Activated T-cell treated with anti-CD3 and anti-CD28 coated beads, Interleukin-2, amount 50 U/mL, for 4 hours (primary cell): ENCODE results near the gene INTS7. TPM values are rescaled to one million over a fixed set of nuclear protein-coding genes. Genes with fewer than 3 reads are reported as not detected.
"Not testable (repeated sequence)": the region's sequence is repeated elsewhere in the genome, so short reads cannot be mapped to it uniquely, and the experiment has no call there.

ENCODE experiments used
- ATAC-seq, 2 donors: fragments of 200-7000 bp; cut with Tn5 transposase; one replicate each; pipeline ENCODE4 v1.10.0; 2021
- DNase-seq: peaks from one replicate; pipeline ENCODE4 v3.0.0-alpha.2; 2020
- H3K27me3 Mint-ChIP-seq: one replicate; pipeline ENCODE4 v1.8.0; 2021; ENCODE audit warnings: low read depth, mixed read lengths
- H3K36me3 Mint-ChIP-seq: one replicate; pipeline ENCODE4 v1.8.0; 2022; ENCODE audit warnings: mixed read lengths; ENCODE audit not compliant: insufficient read depth
- H3K4me1 Mint-ChIP-seq: one replicate; pipeline ENCODE4 v1.8.0; 2021; ENCODE audit warnings: low read depth, mixed read lengths
- H3K4me3 Mint-ChIP-seq: one replicate; pipeline ENCODE4 v1.8.0; 2021; ENCODE audit warnings: mild to moderate bottlenecking, moderate library complexity, mixed read lengths
- H3K9me3 Mint-ChIP-seq: one replicate; pipeline ENCODE4 v1.8.0; 2021; ENCODE audit warnings: mixed read lengths
- total RNA-seq, 3 donors: library from RNA; stranded (reverse); gene quantifications; one replicate each; pipeline ENCODE4 v1.2.1, GENCODE V29; 2021

INTS7 gene
- total RNA-seq, 3 donors from 2014 or later: 28.0 to 35.8 (median 29.5) TPM

DNA sequence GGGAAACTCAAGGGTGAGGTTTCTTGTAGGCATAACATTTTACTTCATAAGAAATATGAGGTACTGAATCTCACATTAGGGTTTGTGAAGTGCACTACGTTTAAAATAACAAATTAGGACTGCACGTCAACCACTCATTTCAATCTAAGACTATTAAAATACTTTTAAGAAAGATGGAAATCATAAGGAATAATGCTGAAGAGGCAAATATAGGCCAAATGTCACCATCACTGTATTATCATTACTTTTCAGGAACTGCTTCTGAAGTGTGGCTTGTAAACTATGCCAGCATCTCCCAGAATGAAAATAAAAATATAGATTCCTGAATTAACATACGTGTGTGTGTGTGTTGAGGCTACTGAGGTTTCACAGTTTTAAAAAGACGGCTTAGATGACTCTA lies 56.8 kb downstream of the INTS7 start:
- H3K9me3 Mint-ChIP-seq: no peaks in the 10 kb centered on the region
- peaks cover 38% of the 10 kb centered on the region for H3K36me3 Mint-ChIP-seq
- no peaks in the 10 kb centered on the region for H3K4me1 Mint-ChIP-seq
- H3K4me3 Mint-ChIP-seq: no peak overlapping the region
- DNase-seq (no peak), ATAC-seq (no peak)
- H3K27me3 Mint-ChIP-seq: no peaks in the 10 kb centered on the region

DNA sequence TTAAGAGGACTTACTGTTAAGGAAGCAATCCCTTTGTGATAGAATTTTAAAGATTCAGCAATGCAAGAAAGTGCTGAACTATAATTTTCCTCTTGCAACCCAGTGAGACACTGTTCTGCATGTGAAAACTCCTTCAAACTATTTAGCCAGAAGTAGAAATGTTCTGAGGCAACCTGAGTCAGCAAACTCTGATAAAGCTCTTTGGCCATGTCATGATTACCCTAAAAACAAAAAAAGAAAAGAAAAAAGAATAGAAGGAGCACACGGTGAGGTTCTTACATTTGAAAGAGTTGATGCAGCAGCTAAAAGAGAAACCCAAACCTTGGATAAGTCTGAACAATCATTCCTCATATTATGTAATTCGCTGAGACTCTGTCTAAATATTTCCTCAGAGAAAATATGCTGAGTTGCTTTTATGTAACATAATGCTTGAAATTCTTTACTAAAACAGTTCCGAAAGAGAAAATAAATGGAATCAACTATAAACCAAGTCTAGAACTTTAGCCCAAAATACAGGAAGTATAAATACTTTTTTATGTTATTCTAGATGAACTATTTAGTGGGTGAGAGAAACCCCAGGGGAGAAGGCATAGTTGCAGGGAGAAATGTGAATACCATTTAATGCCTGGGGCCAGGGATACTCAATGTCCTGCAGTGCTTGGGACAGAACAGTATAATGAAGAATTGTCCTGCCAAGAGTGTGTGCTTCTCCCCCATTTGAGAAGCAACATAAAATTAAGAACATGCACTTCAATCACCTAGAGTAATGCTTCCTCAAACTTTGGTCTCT lies 60.0 kb downstream of the INTS7 start:
- Mint-ChIP-seq H3K4me3 (no peak overlapping the region), H3K4me1 (no peaks in the 10 kb centered on the region), H3K9me3 (no peaks in the 10 kb centered on the region), H3K27me3 (no peaks in the 10 kb centered on the region), H3K36me3 (peaks cover 26% of the 10 kb centered on the region)
- no peak for ATAC-seq
- no peak for DNase-seq

DNA sequence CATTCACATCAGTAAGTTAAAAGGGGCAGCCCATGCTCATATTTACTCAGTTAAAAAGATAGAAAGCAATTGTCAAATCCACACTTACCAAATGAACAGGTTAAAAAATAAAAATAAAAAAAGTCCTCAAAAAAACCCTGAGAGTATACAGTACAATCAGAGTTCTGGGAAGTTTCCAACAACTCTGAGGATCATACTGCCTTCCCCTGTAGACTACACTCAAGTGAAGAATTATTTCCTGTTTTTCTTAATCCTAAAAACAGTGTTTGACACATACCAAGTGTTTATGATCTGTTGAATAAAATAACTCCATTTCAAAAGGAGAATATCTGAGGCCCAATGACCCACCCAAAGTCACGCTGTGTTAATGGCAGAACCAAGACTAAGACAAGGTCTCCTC lies 61.8 kb downstream of the INTS7 start:
- no peaks in the 10 kb centered on the region for H3K9me3 Mint-ChIP-seq
- no peak overlapping the region for H3K4me3 Mint-ChIP-seq
- H3K27me3 Mint-ChIP-seq: no peaks in the 10 kb centered on the region
- peaks cover 14% of the 10 kb centered on the region for H3K36me3 Mint-ChIP-seq
- H3K4me1 Mint-ChIP-seq: no peaks in the 10 kb centered on the region
- DNase-seq (no peak), ATAC-seq (no peak)

DNA sequence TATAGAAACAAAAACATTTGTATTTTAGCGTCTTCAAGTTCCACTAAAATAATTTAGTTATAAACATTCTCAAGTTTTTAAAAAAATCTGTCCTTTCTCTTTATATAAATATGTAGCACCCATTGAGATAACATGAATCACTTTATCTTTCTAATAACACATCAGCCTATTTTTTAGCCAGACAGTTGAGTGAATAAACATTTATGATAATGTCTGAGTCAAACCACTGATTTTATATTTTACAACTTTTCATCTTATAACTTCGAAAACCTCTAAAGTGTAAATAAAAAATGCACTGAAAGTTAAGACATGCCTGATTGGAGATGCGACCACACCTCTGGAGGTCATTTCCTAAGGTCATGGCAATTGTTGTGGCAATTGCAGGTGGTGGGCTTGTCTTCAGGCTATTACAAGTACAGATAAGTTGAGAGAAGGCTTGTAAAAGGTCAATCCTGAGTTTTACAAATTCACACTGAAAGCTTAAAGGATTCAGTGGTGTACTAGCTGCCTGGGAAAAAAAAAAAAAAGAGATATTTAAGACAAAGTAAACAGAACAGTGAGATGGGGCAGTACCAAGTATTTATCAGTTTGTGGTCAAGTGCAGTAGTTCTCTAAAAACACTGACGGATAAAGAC lies 67.0 kb downstream of the INTS7 start:
- no peaks in the 10 kb centered on the region for H3K27me3 Mint-ChIP-seq
- no peak overlapping the region for H3K4me3 Mint-ChIP-seq
- peaks cover 5% of the 10 kb centered on the region for H3K9me3 Mint-ChIP-seq
- peaks cover 25% of the 10 kb centered on the region for H3K36me3 Mint-ChIP-seq
- ATAC-seq (no peak), DNase-seq (no peak)
- no peaks in the 10 kb centered on the region for H3K4me1 Mint-ChIP-seq

DNA sequence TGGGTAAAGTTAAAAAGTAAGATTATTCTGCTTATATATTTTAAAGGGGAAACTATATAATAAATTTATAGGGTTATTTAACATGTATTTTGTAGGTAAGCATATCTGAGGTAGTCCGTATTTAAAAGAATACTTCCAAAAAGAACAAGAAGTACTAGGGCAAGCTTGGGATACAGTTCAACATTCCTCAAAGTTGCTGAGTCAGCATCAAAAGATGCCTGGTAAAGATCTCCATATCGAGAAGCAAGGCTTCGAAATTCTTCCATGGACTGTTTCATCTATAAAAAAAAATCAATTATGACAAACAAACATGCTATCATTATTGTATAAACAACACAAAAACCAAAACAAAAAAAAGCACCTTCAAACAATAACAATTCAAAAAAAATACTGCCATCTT lies 67.7 kb downstream of the INTS7 start:
- no peak for DNase-seq
- H3K4me3 Mint-ChIP-seq: no peak overlapping the region
- no peak for ATAC-seq
- no peaks in the 10 kb centered on the region for H3K4me1 Mint-ChIP-seq
- no peaks in the 10 kb centered on the region for H3K27me3 Mint-ChIP-seq
- H3K36me3 Mint-ChIP-seq: peaks cover 31% of the 10 kb centered on the region
- peaks cover 7% of the 10 kb centered on the region for H3K9me3 Mint-ChIP-seq

DNA sequence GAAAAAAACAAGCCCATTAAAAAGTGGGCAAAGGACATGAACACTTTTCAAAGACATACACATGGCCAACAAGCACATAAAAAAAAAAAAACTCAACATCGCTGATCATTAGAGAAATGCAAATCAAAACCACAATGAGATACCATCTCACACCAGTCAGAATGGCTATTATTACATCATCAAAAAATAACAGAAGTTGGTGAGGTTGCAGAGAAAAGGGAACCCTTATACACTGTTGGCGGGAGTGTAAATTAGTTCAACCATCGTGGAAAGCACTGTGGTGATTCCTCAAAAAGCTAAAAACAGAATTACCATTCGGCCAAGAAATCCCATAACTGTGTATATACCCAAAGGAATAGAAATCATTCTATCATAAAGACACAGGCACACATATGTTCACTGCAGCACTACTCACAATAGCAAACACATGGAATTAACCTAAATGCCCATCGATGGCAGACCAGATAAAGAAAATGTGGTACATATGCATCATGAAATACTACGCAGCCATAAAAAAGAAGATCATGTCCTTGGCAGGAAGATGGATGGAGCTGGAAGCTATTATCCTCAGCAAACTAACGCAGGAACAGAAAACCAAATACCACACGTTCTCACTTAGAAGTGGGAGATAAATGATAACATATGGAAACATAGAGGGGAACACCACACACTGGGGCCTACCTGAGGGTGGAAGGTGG lies 70.1 kb downstream of the INTS7 start:
- DNase-seq (no peak), ATAC-seq (no peak)
- H3K4me3 Mint-ChIP-seq: no peak overlapping the region
- H3K9me3 Mint-ChIP-seq: peaks cover 7% of the 10 kb centered on the region
- H3K27me3 Mint-ChIP-seq: no peaks in the 10 kb centered on the region
- H3K36me3 Mint-ChIP-seq: peaks cover 49% of the 10 kb centered on the region
- no peaks in the 10 kb centered on the region for H3K4me1 Mint-ChIP-seq

DNA sequence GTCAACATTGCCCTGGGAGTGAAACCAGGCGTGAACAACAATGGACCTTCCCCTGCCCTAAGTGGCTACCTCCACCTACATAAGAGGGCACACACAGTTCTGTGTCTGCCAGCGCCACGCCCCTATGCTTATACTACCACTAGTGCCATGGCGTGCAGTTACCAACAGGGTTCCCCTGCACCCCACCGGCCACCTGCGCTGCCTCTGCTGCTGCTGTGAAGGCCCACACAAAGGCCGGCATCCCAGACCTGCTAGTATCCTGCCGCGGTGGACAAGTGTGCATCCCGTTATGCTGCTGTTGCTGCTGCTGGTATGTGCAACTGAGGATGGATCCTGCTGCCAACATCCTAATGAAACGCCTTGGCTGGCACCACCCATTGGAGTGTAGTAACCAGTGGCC lies 75.7 kb downstream of the INTS7 start:
- Mint-ChIP-seq H3K27me3 (no peaks in the 10 kb centered on the region), H3K9me3 (peaks cover 3% of the 10 kb centered on the region), H3K36me3 (peaks cover 60% of the 10 kb centered on the region), H3K4me3 (no peak overlapping the region), H3K4me1 (no peaks in the 10 kb centered on the region)
- DNase-seq (no peak), ATAC-seq (no peak)

DNA sequence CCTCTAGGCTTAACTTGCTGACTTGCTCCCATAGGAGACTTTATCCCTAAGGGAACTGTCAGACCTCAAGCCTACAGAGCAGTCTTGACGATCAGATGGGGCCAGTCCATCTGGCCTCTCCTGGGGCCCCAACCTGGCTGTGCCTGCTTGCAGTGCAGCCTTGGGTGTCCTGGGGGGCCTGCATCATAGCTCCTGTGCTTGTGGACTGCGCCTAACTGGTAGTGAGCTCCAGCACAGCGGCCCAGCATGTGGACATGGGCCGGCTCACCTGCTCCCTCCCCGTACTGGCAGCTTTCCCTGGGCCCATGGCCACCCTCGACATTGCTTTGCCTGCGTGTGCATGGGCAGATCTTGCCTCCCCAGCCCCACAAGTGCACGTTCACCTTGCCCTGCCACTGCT lies 76.1 kb downstream of the INTS7 start:
- H3K4me1 Mint-ChIP-seq: no peaks in the 10 kb centered on the region
- H3K27me3 Mint-ChIP-seq: no peaks in the 10 kb centered on the region
- peaks cover 3% of the 10 kb centered on the region for H3K9me3 Mint-ChIP-seq
- peaks cover 60% of the 10 kb centered on the region for H3K36me3 Mint-ChIP-seq
- no peak overlapping the region for H3K4me3 Mint-ChIP-seq
- ATAC-seq (no peak), DNase-seq (no peak)

DNA sequence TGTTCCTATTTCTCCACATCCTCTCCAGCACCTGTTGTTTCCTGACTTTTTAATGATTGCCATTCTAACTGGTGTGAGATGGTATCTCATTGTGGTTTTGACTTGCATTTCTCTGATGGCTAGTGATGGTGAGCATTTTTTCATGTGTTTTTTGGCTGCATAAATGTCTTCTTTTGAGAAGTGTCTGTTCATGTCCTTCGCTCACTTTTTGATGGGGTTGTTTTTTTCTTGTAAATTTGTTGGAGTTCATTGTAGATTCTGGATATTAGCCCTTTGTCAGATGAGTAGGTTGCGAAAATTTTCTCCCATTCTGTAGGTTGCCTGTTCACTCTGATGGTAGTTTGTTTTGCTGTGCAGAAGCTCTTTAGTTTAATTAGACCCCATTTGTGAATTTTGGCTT lies 81.3 kb downstream of the INTS7 start:
- not testable (repeated sequence) for ATAC-seq, H3K9me3 Mint-ChIP-seq, H3K4me1 Mint-ChIP-seq, H3K4me3 Mint-ChIP-seq, H3K27me3 Mint-ChIP-seq, DNase-seq
- H3K36me3 Mint-ChIP-seq: peaks cover 30% of the 10 kb centered on the region

DNA sequence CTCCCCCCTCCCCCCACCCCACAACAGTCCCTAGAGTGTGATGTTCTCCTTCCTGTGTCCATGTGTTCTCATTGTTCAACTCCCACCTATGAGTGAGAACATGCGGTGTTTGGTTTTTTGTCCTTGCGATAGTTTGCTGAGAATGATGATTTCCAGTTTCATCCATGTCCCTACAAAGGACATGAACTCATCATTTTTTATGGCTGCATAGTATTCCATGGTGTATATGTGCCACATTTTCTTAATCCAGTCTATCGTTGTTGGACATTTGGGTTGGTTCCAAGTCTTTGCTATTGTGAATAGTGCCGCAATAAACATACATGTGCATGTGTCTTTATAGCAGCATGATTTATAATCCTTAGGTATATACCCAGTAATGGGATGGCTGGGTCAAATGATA lies 81.8 kb downstream of the INTS7 start:
- not testable (repeated sequence) for H3K4me3 Mint-ChIP-seq, ATAC-seq, DNase-seq, H3K9me3 Mint-ChIP-seq, H3K27me3 Mint-ChIP-seq, H3K4me1 Mint-ChIP-seq
- peaks cover 27% of the 10 kb centered on the region for H3K36me3 Mint-ChIP-seq

DNA sequence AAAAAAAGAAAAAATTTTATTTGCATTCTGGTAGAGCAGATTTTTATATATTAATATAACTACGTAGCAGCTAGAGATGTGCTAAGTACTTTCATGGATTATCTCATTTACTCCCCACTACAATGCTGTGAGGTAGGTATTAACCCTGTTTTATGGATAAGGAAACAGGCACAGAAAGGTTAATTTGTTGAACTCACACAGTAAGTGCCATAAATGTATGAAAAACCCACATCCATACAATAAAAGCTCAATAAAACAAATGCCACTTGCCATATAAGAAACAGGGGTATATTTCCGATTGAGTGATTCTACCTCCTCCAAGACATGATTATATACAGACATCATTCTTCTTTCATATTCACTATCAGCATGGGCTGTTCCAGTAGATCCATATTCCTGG lies 83.1 kb downstream of the INTS7 start:
- DNase-seq (no peak), ATAC-seq (no peak)
- Mint-ChIP-seq H3K27me3 (no peaks in the 10 kb centered on the region), H3K9me3 (no peaks in the 10 kb centered on the region), H3K36me3 (peaks cover 26% of the 10 kb centered on the region), H3K4me3 (no peak overlapping the region), H3K4me1 (peaks cover 5% of the 10 kb centered on the region)

DNA sequence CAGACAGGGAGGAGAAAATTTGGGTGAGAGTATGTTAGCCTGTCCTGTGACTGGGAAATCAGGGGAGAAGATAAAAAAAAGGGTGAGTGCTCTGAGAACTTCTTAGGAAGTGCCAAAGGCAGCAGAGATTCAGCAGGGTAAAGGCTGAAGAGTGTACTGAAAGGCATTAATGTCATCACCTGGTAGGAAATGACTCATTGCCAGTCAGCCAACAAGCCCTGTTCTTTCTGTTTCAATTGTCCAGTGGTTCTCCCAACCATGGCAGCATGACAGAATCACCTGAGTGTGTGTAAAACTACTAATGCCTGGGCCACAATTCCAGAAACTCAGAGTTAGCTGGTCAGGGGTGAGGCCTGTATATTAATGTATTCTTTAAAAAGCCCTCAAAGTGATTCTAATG lies 83.5 kb downstream of the INTS7 start:
- Mint-ChIP-seq H3K36me3 (peaks cover 22% of the 10 kb centered on the region), H3K27me3 (no peaks in the 10 kb centered on the region), H3K4me3 (no peak overlapping the region), H3K9me3 (no peaks in the 10 kb centered on the region), H3K4me1 (peaks cover 5% of the 10 kb centered on the region)
- ATAC-seq (no peak), DNase-seq (no peak)

DNA sequence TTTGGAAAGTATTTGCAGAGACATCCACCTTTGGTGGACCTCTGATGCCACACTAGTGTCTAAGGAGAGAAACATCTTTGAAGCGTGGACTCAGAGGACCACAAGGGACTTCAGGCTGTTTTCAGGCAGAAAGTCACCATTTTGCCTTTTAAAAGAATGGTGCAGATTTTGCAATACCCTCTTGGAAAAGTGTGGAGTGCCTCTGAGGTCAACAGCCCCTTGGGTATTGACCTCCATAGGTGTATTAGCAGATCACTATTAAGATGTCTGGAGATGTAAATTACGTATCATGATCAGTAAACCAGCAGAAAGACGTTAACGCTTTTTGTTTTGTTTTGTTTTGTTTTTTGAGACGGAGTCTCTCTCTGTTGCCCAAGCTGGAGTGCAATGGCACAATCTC lies 87.0 kb downstream of the INTS7 start:
- no peaks in the 10 kb centered on the region for H3K9me3 Mint-ChIP-seq
- ATAC-seq: no peak
- peaks cover 5% of the 10 kb centered on the region for H3K4me1 Mint-ChIP-seq
- H3K4me3 Mint-ChIP-seq: no peak overlapping the region
- peaks cover 26% of the 10 kb centered on the region for H3K36me3 Mint-ChIP-seq
- no peaks in the 10 kb centered on the region for H3K27me3 Mint-ChIP-seq
- no peak for DNase-seq

DNA sequence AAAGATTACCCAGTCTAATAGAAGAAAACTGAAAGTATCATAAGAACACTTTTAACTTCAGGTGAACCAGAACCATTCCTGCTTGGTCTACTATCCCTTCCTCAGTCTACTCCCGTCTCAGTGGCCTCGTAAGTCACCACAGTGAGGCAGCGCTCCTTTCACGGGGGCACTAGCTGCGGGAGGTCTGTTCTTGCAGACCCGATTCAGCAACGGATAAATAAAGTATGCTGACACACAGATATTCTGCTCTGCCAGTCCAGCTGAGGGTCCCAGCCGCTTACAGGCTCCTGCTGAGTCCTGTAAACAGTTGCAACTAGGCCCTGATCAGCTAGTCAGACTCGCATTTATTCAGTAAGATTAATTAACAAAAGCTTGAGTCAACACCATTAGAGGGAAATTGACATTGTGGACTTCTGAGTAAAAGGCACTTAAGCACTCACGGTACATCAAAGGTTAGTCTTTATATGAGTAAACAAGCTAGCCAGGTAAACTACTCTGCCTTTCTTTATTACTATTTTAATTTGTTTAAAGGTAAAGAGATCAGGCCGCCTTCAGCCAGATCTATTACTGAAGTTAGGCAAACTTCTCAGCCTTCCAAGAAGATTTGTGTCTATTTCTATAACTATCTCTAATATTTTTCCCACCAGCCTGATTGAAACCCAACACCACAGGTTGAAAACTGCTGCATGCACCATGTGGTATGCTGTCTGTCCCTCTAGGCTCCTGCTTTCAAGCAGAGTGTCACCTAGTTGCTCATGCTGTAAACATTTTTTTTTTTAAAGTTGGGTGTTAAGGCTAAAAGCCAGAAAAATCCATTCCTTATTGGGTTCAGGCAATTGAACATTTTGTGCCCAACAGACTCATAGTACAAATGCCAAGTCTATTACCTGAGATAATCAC lies 87.7 kb downstream of the INTS7 start:
- Mint-ChIP-seq H3K27me3 (no peaks in the 10 kb centered on the region), H3K9me3 (no peaks in the 10 kb centered on the region), H3K4me3 (no peak overlapping the region), H3K36me3 (peaks cover 24% of the 10 kb centered on the region), H3K4me1 (peaks cover 5% of the 10 kb centered on the region)
- ATAC-seq: no peak
- DNase-seq: no peak
